ENCODE measurements around the gene SLC12A4. TPM values are rescaled to one million over a fixed set of nuclear protein-coding genes. Genes with fewer than 3 reads are reported as not detected.
A peak's percentile ranks its signal among the peaks of the same experiment; 100 is the strongest.
"Not testable (repeated sequence)": the region's sequence is repeated elsewhere in the genome, so short reads cannot be mapped to it uniquely, and the experiment has no call there.

SLC12A4 gene
- total RNA-seq, 2 donors from 2014 or later: 19.5 to 24.3 TPM

DNA sequence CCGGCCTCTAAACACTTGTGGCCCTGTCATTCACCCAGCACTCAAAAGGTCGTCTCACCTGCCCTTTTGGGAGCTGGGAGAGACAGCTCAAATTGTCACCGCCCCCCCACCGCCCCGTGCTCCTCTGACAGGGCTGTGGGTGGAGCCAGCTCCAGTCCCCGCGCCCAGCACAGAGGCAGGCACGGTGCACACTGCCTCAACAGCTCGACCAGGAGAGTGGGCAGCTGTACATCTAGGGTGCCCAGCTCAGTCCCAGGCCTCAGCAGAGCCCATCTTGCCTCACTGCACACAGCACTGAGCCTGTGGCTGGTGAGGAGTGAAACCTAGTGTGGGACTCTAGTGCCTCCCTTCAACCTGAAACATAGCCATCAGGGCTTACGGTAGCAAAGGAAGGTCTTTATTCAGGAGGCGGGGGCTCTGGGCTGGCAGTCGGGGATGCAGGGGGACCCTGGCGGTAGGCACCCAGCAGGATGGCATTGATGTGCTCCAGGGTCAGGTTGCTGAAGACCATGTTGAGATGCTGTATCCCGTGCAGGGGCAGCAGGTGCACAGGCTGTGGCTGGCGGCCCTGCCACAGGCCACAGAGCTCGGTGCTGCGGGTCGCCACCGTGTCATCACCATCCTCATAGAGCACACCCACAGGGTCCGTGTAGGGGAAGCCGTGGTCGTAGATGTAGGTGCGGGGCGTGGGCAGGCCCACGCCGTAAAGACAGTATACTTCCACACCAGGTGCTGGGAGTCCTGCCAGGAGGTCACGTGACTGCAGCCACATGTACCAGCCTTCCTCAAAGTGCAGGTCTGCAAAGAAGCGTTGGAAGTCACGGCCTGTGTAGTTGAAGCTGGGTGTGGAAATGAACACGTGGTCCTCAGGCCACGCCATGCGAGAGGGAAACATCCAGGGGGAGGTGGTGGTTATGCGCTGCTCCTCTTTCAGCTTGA, 28.7 kb downstream of the SLC12A4 start:
- Mint-ChIP-seq H3K27ac (peak overlapping the region; percentile 78), H3K36me3 (ENCODE audit: low read depth) (peaks cover 7% of the 10 kb centered on the region), H3K4me3 (peak overlapping the region; percentile 78), H3K27me3 (no peaks in the 10 kb centered on the region), H3K4me1 (peaks cover 31% of the 10 kb centered on the region)
- DNase-seq: no peak
- no peaks in the 10 kb centered on the region for H3K9me3 ChIP-seq (ENCODE audit: control insufficient read depth, low read length, poor library complexity, severe bottlenecking)
- no peak for ATAC-seq

DNA sequence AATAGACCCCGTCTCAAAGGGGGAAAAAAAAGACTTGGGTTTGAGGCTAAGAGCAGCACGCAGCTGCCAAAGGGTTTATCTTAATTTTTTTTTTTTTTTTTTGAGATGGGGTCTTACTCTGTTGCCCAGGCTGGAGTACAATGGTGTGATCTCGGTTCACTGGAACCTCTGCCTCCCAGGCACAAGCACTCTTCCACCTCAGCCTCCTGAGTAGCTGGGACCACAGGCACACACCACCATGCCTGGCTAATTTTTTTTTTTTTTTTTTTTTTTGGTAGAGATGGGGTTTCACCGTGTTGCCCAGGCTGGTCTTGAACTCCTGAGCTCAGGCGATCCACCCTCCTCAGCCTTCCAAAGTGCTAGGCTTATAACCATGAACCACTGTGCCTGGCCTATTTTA, 30.7 kb downstream of the SLC12A4 start:
- H3K36me3 Mint-ChIP-seq (ENCODE audit: low read depth); H3K4me3 Mint-ChIP-seq: not testable (repeated sequence)

DNA sequence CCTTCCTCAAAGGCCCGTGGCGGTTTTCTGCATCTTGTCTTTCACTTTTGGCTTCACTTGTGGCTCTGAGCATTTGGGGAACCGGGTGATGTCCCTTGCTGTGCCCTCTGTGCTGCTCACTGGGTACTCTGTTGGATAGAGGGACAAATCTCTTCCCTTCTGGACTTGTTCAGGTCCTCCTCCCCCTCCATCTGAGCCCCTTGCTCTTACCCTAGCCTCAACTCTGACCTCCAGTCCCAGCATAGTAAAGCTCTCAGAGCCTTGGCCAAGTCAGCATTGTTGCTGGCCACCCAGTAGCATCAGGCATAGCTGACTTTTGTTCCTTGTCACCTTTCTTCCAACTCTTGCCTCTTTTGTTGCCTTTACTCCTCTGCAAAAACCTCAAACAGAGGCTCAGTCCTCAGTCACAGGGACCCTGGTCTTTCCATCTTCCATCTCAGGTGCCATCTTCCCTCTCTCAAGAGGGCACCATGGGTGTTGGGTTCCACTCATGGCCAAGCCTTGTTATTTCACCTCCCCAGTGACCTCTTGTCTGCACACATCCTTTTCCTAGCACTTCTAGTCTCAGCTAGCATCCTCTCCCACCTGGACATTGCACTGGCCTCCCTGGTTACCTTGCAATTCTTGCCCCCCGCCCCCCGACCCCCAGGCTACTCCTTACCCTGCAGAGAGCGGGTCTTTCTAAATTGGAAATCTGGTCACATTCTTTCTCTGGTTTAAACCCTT, 31.4 kb downstream of the SLC12A4 start:
- Mint-ChIP-seq H3K36me3 (ENCODE audit: low read depth) (peaks cover 7% of the 10 kb centered on the region), H3K27ac (peak overlapping the region; percentile 96), H3K4me1 (peaks cover 31% of the 10 kb centered on the region), H3K27me3 (no peaks in the 10 kb centered on the region), H3K4me3 (peak overlapping the region; percentile 100)
- DNase-seq (peak in 2 of 3 donors; percentile 55 to 61), ATAC-seq (peak; percentile 55)
- no peaks in the 10 kb centered on the region for H3K9me3 ChIP-seq (ENCODE audit: control insufficient read depth, low read length, poor library complexity, severe bottlenecking)

More for the DNA sequence above, 30.7 kb downstream of the SLC12A4 start:
- Mint-ChIP-seq H3K27ac (peak overlapping the region; percentile 96), H3K4me1 (peaks cover 33% of the 10 kb centered on the region)
- H3K27me3 Mint-ChIP-seq; H3K9me3 ChIP-seq (ENCODE audit: control insufficient read depth, low read length, poor library complexity, severe bottlenecking); DNase-seq; ATAC-seq: not testable (repeated sequence)

DNA sequence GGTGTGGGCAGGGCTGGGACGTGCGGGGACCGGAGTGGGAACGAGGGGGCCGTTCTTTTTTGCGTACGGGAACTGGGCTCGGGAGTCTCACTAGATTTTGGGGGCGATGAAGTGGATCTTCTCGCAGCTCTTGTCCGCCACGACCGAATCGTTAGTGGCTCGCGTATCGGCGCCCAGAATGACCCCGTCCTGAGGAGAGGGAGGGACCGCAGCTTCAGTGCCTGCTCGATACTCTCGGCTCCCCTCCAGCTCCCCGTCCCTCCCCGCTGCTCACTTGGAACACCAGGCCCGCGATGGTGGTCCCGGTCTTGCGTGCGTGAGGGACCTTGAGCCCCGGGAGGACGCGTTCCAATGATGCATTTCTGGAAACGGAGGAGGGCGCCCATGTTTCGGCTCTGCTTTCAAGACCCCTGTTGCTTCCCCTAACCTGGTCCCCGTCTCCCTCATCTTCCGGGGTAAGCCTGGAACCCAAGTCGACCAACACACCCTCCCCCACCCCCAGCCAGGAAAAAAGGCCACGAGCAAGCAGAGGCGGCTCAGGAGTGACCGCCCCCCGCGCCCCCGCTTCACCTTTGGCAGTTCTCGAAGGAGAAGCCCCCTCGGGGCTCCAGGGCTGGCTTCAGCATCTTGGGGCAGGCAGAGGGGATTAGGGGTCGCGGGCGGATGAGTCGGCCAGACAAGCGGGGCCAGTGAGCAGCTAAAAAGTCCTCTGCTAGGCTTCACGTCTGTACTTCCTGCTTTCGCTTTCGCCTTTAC, 32.1 kb downstream of the SLC12A4 start, which contains the start of gene PSMB10:
TSS of gene PSMB10 (minus strand) at position 727 of the 756 bp plus-strand sequence. CDS start at position 626, 101 bp downstream.
- Mint-ChIP-seq H3K27ac (peak within 1 kb of the TSS; percentile 96), H3K27me3 (no peaks in the 10 kb centered on the region), H3K4me1 (peaks cover 28% of the 10 kb centered on the region), H3K4me3 (peak within 1 kb of the TSS; percentile 100), H3K36me3 (ENCODE audit: low read depth) (peaks cover 7% of the 10 kb centered on the region)
- ATAC-seq (peak; percentile 5), DNase-seq (peak in 2 of 3 donors; percentile 19 to 50)
- H3K9me3 ChIP-seq (ENCODE audit: control insufficient read depth, low read length, poor library complexity, severe bottlenecking): no peaks in the 10 kb centered on the region

DNA sequence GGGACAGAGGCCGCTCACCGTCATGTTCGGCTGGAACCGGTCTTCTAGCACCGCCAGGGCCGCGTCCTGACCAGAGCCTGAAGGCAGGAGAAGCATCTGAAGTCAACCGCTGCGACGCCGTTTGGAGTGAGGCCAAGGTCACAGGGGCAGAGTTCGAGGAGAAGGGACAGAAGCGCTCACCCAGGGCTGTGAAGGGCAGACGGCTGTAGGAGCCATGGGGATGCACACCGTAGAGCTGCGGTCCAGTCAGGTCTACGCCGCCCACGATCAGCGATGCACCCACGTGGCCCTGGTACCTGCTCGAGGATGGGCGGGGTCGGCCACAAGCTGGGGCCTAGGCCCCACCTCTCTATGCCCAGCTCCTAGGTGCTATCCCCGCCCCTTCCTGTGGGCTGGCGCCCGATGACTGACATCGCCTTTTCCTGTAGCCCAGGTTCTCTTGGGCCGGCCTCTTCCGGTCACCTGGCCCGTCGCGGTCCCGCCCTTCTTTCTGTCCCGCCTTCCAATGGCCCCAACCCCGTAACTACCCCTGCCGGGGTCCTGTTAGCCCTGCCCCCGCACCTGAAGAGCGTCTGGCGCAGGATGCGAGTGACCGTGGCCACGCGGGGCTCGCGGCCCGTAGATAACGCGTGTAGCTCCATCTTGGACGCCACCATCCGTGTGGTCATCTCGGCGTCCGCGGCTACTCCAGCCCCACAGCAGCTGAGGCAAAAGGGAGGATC, 32.9 kb downstream of the SLC12A4 start:
- DNase-seq: peak; percentile 84 to 93 (median 91)
- peaks cover 7% of the 10 kb centered on the region for H3K36me3 Mint-ChIP-seq (ENCODE audit: low read depth)

DNA sequence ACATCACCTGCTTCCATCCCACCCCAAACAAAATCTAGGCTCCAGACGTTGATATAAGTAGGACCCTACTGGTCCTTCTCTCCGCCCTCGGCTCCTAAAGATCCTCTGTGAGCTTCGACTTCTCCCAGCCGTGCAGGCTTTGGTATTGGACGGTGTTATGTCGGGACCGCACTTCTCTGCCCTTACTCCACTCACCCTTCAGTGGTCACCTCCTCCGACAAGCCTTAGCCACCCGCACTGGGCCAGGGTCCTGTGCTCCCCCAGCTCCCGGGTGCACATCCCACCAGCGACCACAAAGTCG, 33.4 kb downstream of the SLC12A4 start:
- Mint-ChIP-seq H3K27ac (peak overlapping the region; percentile 96), H3K4me1 (peaks cover 24% of the 10 kb centered on the region), H3K36me3 (ENCODE audit: low read depth) (peaks cover 7% of the 10 kb centered on the region), H3K4me3 (peak overlapping the region; percentile 100), H3K27me3 (no peaks in the 10 kb centered on the region)
- no peaks in the 10 kb centered on the region for H3K9me3 ChIP-seq (ENCODE audit: control insufficient read depth, low read length, poor library complexity, severe bottlenecking)
- DNase-seq: no peak
- no peak for ATAC-seq

More for the DNA sequence above, 32.9 kb downstream of the SLC12A4 start:
- Mint-ChIP-seq H3K4me1 (peaks cover 28% of the 10 kb centered on the region), H3K27me3 (no peaks in the 10 kb centered on the region), H3K27ac (peak overlapping the region; percentile 96), H3K4me3 (peak overlapping the region; percentile 100)
- peak; percentile 95 for ATAC-seq
- no peaks in the 10 kb centered on the region for H3K9me3 ChIP-seq (ENCODE audit: control insufficient read depth, low read length, poor library complexity, severe bottlenecking)

DNA sequence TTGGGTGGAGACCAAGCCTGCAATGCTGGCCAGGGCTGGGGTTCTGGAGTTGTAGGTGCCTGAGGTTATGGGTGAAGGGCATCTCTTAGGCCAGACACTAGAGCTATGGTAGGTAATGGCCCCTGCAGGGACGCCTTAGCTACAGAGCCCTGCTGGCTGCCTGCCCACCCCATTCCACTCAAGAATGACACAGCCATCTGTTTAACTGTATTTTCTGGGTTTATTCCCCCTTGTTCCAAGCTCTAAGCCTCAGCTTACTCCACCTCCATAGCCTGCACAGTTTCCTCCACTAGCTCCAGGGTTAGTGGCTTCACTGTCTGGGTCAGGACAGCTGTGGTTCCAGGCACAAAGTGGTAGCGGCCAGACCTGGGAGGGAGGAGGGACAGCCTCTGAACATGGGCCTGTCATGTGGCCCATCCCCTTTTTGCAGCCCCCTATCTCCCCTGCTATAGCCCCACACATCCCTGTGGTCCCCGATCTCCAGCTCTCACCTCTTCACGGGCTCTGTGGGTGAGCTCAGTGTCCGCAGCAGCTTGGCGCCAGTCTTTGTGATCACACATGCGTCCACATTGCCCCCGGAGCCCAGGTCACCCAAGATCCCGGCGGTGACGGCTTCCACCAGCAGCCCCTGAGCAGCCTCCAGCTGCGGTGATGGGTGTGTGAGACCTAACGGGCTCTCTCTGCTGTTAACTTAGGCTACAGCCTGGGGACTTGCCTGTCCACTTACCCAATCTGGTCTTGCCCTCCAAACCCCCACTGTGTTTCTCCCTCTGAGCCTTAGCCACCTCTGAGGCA, 33.9 kb downstream of the SLC12A4 start:
- Mint-ChIP-seq H3K27ac (peak overlapping the region; percentile 96), H3K27me3 (no peaks in the 10 kb centered on the region), H3K4me1 (peaks cover 19% of the 10 kb centered on the region), H3K4me3 (no peak overlapping the region), H3K36me3 (ENCODE audit: low read depth) (peaks cover 7% of the 10 kb centered on the region)
- no peaks in the 10 kb centered on the region for H3K9me3 ChIP-seq (ENCODE audit: control insufficient read depth, low read length, poor library complexity, severe bottlenecking)
- DNase-seq: no peak
- no peak for ATAC-seq

DNA sequence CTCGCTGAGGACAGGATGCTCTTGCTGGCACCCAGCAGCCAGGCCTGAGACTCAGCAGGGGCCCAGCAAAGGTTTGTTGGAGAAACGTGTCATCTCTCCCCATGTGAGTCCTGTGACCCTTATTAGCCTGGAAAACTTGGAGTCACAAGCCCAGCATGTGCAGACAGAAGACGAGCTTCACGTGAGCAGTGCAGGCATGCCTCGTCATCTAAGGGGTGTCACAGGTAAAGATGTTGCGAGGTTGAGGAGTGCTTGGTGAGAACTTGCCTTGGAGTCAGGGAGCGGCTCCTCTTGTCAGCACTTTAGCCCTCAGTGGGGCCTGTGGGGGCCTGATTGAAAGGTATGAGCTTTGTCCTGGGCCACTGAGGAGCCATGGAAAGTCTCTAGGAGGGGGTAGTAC, 34.6 kb downstream of the SLC12A4 start:
- DNase-seq (no peak), ATAC-seq (no peak)
- no peaks in the 10 kb centered on the region for H3K9me3 ChIP-seq (ENCODE audit: control insufficient read depth, low read length, poor library complexity, severe bottlenecking)
- Mint-ChIP-seq H3K27ac (peak overlapping the region; percentile 67), H3K36me3 (ENCODE audit: low read depth) (peaks cover 7% of the 10 kb centered on the region), H3K27me3 (no peaks in the 10 kb centered on the region), H3K4me1 (peaks cover 19% of the 10 kb centered on the region), H3K4me3 (no peak overlapping the region)

DNA sequence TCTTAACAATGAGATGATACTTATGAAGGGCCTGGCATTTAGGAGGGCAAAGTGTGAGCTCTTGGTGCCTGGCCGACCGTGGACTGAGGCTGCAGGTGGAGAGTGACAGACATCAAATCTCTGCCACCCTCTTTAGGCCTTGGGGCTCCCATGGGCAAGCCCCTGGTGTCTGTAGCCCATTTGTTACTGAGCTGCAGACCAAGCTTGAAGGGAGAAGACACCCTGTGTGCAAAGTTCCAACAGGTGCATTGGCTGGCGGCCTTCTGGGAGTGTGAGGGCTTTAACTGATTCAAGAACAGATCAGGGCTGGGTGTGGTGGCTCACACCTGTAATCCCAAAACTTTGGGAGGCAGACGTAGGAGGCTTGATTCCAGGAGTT, 36.0 kb downstream of the SLC12A4 start:
- H3K4me3 Mint-ChIP-seq: no peak overlapping the region
- H3K4me1 Mint-ChIP-seq: peaks cover 30% of the 10 kb centered on the region
- H3K27ac Mint-ChIP-seq: no peak overlapping the region
- ATAC-seq (no peak), DNase-seq (no peak)
- H3K9me3 ChIP-seq (ENCODE audit: control insufficient read depth, low read length, poor library complexity, severe bottlenecking): no peaks in the 10 kb centered on the region
- peaks cover 7% of the 10 kb centered on the region for H3K36me3 Mint-ChIP-seq (ENCODE audit: low read depth)
- no peaks in the 10 kb centered on the region for H3K27me3 Mint-ChIP-seq

DNA sequence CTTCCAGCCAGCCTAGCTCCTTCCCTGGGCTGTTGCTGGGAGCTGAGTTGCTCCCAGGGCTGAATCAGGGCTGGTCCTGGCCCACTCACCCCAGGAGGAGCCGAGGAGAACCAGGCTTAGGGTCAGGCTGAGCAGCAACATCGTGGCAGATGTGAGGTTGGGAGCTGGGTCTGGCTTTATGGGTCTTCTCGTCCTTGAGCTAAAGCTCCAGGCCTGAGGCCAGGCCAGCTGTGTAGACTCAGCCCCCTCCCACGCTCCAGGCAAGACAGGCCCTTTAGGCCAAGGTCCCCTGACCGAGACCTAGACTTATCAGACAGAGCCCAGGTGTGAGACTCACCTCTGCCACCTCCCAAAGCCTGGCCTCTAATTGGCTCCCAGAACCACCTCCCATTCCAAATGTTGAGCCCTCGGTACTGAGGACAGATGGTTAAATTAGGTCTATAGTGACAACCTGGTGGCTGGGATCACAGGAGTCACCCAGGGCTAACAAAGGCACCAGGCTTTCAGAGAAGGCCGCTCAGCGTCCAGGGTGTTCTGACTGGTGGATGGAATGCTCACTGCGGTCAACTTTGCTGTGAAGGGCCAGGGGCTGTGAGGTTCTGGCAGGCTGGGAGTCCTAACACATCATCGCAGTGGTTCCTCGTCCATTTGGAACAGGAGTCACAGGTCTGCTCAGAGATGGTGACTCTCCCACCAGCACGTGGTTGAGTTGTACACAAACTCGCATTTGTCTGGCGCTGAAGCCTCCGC, 36.5 kb downstream of the SLC12A4 start, which contains the start of gene CTRL:
TSS of gene CTRL (minus strand) at position 151 of the 750 bp plus-strand sequence. CDS start at position 141, 10 bp downstream.
- Mint-ChIP-seq H3K27me3 (no peaks in the 10 kb centered on the region), H3K36me3 (ENCODE audit: low read depth) (peaks cover 7% of the 10 kb centered on the region), H3K27ac (no peak within 1 kb of the TSS), H3K4me1 (peaks cover 25% of the 10 kb centered on the region), H3K4me3 (peak within 1 kb of the TSS; percentile 31)
- H3K9me3 ChIP-seq (ENCODE audit: control insufficient read depth, low read length, poor library complexity, severe bottlenecking): no peaks in the 10 kb centered on the region
- ATAC-seq (no peak), DNase-seq (no peak)

DNA sequence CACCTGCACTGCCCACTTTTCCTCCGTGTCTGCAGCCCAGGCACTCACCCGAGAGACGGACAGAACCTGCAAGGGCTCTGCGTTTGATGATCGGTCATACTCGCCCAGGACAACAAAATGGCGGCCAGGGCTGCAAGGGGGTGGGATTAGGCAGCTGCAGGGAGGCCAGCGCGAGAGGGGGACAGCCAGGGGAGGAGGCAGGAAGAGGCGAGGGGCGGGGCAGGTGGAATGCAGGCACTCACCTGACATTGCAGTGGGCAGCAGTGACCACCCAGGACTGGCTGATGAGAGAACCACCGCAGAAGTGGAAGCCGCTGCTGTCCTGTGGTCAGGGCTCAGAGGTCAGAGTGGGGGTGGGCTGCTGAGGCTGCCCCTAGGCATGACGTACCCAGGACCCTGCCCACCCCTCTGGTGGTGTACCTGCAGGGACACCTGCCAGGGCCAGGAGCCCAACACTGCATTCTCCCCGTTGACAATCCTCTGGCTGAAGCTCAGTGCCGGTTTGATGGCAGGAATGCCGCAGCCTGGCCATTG, 37.7 kb downstream of the SLC12A4 start:
- no peaks in the 10 kb centered on the region for H3K9me3 ChIP-seq (ENCODE audit: control insufficient read depth, low read length, poor library complexity, severe bottlenecking)
- DNase-seq (no peak), ATAC-seq (no peak)
- Mint-ChIP-seq H3K27ac (no peak overlapping the region), H3K4me1 (peaks cover 23% of the 10 kb centered on the region), H3K27me3 (no peaks in the 10 kb centered on the region), H3K36me3 (ENCODE audit: low read depth) (peaks cover 3% of the 10 kb centered on the region), H3K4me3 (no peak overlapping the region)

All from T-helper 17 cell (primary cell).